Renal pelvis (tissue), 4 donors: ENCODE measurements around the gene HOXB7. TPM values are rescaled to one million over a fixed set of nuclear protein-coding genes. Genes with fewer than 3 reads are reported as not detected.

ENCODE experiments used
- DNase-seq: peaks from one replicate; pipeline ENCODE4 v3.0.0-alpha.2; 2013
- polyA plus RNA-seq, 3 donors: library from polyadenylated mRNA; unstranded; fragments of 120-200 nt; gene quantifications; one replicate each; pipeline ENCODE4 v1.2.1, GENCODE V29; 2013; ENCODE audit not compliant: insufficient read length in 3 of 3

Gene HOXB7
- polyA plus RNA-seq, 3 donors, result 53.4 to 59.9 (median 55.3) TPM

DNA sequence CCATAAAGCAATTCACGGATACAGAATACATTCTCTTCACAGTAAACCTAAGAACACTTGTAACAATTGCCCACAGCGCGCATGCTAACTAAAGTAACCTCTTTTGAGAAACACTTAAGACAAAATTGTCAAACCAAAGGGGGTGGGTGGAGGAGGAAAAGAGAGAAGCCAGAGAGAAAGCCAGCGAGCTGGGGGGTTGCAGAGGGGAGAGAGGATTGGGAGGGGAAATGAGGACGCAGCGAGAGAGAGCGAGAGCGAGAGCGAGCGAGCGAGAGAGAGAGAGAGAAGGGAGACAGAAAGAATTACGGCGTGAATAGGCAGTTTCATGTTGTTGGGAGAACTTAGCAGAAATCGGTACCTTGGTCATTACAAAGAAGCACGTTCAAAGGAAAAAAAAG is 1.6 kb upstream of the HOXB7 start:
- DNase-seq, result no peak

DNA sequence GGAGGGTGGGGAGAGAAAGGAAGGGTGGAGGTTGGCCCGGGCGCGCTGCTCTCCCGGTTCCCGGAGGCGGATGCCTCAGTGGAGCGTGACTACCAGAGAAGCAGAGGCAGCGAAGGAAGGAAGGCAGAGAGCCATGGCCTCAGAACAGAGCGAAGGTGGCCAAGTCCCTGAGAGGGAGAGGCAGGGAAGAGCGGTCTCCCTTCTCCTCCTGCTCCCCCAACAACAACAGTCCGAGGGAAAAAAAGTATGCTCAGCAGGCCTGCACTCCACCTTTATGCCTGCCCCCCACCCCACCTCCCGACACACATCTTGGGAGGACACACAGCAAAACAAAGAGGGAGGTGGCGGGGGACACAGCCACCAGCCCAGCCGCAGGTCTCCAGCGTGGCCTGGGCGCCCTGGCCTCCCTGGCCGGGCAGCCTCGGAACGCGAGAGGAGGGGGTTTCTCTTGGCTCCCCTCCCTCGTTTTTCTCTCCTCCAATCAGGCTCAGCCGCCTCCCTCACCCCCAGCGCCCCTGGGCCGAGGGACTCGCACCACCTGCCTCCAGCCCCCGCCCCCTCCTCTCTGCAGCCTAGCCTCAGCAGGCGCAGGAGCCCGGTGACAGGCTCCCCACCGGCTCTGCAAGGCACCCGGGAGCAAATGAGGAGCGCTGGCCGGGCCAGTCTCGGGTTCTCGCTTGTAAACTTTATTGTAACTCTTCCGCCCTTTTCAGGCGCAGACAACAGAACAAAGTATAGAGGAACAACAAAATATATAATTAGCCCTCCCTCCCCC is 1.1 kb upstream of the HOXB7 start:
- peak; percentile 88 for DNase-seq

GRCh38 chr17:48611213-48611612 is 396 bp upstream of the HOXB7 start:
- DNase-seq, result no peak

DNA sequence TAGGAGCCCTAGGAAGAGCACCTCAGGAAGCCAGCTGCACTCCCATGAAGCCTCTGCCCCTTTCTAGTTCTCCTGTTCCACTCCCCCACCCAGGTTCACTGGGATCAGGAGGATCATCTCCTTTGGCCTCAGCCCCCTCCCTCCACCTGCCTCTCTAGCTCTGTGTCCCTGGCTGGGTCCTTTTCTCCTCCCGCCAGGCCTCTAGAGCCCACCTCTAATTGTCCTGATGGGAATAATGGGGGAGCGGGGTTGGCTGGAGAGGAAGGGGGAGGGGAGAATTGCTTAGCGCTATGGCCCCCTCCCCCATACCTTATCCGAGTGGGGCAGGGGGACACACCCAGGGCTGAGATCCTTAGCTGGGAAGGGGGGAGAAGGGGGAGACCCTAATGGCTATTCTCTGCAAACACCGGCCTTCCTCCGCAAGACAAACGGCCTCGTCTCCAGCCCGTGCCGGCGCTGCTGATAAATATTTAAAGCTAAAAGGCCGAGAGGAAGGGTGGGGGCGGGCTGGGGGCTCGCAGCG is 997 bp downstream of the HOXB7 start:
- no peak for DNase-seq

GRCh38 chr17:48609033-48609432 is 1.8 kb downstream of the HOXB7 start:
- no peak for DNase-seq

- DNase-seq, result no peak
Measured at GRCh38 chr17:48608494-48608834, 2.4 kb downstream of the HOXB7 start.

- no peak for DNase-seq
Measured at GRCh38 chr17:48606892-48607614, 3.8 kb downstream of the HOXB7 start.

DNA sequence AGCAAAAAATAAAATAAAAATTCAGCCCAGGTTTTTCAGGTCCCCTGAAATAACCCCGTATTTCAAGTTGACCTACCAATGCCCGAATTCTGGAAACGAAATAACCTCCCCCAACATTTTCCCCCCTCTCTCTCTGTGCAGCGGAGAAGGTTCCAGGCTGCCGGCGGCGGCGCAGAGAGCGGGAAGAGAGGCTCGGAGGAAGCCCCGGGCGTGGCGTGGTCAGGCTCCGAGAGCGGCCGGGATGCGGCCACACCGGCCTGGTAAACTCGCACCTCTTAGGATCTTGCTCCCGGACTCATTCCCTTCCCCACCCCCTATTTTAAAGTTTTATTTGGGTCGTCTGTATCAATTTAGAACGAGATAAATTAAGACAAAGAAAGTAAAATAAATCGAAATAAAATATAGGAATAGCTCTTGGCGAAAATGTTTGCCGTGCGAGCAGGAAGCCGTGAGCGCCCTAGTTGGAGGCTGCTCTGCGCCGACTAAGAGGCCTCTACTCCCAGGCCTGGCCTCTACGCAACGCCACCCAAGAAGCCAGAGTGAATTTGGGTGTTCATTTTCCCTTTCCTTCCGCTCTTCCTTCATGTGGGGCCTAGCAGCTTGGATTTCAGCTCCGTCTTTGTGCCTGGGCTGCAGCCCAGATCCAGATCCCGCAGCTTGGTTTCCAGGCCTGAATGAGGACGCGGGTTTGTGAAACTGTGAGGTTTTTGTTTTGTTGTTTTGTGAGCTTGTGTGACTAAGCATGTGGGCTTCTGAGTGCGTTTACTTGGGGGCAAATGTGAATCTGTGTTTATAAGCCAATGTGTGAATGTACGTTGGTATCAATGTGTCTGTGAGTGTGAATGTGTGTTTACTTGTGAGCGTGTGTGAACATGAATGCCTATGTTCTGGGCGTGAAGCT is 4.6 kb downstream of the HOXB7 start:
- DNase-seq, result no peak

GRCh38 chr17:48605409-48605919 is 5.4 kb downstream of the HOXB7 start:
- DNase-seq, result no peak

DNA sequence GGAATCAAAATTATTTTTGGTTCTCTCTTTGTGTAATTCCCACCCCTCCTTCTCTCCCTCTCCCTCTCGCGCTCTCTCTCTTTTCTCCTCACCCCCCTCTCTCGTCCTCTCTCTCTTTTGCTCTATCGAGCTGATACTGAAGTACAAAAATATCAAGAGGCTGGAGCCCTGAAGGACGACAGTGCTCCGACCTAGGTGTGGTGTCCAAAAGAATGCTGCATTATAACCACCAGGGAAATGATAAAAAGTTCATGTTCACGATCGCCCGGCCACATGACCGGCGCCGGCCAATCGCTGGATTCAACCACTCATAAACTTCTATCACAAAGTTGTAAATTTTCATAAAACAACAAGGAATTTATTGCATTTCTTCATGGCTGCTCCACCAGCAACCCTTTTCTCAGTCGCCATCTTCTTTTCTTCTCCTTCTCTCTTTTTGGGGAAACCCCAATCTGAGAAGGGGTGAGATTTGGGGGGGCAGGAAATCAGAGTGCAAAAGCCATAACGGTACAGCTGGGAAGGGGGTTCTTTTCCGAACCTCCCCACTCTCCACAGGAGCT is 6.0 kb downstream of the HOXB7 start, which contains the start of gene HOXB6:
HOXB6 (minus strand) TSS at position 217 of the 560 bp plus-strand sequence. CDS start 6,836 bp downstream, outside the sequence.
- DNase-seq, result peak; percentile 91

GRCh38 chr17:48603959-48604769 is 6.7 kb downstream of the HOXB7 start:
- no peak for DNase-seq

GRCh38 chr17:48601539-48602425 is 9.0 kb downstream of the HOXB7 start:
- no peak for DNase-seq

GRCh38 chr17:48601207-48601538 is 9.6 kb downstream of the HOXB7 start:
- no peak for DNase-seq

GRCh38 chr17:48600244-48601098 is 10.3 kb downstream of the HOXB7 start:
- no peak for DNase-seq

DNA sequence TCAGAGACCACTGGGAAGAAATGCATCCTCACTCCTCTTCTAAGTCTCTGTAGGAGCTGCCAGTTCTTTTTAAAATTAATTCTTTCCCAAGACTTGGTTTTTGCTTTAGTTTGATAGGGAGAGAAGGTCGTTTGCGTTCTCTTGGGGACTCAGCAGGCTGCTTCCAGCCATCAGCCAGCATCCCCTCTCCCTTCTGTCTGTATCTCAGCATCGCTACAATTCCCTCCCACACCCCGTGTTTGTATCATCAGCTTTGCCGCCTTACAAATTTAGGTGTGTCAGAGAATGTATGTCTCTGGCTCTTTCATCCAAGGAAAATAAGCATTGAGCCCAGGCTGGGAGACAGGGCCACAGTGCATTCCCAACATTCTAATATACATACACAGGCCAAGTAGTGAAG is 11.5 kb downstream of the HOXB7 start:
- DNase-seq, result no peak

GRCh38 chr17:48598736-48599135 is 12.1 kb downstream of the HOXB7 start:
- no peak for DNase-seq

DNA sequence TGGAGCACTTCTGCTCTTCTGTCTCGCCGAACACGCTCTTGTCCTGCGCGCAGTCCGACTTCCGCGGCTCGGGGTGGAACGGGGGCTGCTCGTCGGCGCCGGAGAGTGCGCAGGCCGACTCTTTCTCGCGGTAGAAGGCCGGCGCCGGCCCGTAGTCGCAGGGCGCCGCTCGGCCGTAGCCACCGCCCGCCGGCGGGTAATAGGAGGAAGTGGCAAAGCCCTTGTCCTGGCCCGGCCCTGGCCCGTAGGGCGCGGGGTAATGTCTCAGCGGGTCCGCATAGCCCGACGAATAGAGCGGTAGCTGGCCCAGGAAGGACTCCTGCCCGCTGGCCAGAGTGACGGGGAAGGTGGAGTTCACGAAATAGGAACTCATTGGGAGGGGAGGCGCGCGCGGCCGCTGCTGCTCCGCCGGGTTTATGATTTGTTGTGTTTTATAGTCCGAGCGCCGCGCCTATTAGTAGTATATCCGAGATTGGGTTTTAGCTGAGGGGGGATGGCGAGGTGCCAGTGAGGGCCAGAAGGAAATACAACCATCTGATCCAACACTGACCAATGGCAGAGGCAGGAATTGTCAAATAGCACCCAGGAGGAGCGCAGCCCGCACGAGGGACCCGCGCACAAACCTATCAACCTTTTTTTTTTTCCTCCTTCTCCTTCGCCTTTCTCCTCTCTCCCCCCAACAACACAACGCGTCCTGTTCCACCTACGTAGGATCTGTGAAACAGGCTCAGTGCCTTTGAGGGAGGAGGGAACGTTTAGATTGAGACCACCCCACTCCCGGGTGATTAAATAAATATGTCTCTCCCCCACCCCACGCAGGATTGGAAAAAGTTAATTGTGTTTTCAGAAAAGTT is 12.8 kb downstream of the HOXB7 start:
- no peak for DNase-seq

DNA sequence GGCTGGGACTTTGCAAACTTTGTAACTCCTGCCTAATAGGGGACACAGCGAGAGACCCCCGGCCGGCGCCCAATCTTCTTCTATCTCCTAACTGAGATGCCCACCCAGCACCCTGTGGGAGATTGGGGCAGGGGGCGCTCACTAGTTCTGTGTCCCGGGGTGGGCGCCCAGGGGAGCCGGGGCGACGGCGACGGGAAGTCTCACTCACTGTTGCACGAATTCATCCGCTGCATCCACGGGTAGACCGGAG is 13.4 kb downstream of the HOXB7 start:
- DNase-seq, result no peak
